Keratinocyte (primary cell): ENCODE results near the gene CCDC85C. TPM values are rescaled to one million over a fixed set of nuclear protein-coding genes. Genes with fewer than 3 reads are reported as not detected.

Source experiments
- DNase-seq: peaks from one replicate; pipeline ENCODE4 v3.0.0-alpha.2; 2011; ENCODE audit warnings: low read depth, missing footprints, low spot score
- FAIRE-seq: peaks from 2 replicates; lab custom pipeline; 2011; peaks lifted over from hg19 to GRCh38; lab: Jason Lieb, UNC
- H2AFZ ChIP-seq: 2 replicates; pipeline ENCODE4 v1.6.0; 2012; ENCODE audit warnings: low read length, control low read depth, inconsistent platforms; ENCODE audit not compliant: control insufficient read depth
- H3K27ac ChIP-seq: 2 replicates; pipeline ENCODE4 v1.5.1; 2011; ENCODE audit warnings: low read length; ENCODE audit not compliant: control insufficient read depth, insufficient read depth
- H3K27me3 ChIP-seq: 3 replicates; pipeline ENCODE4 v1.6.0; 2011; ENCODE audit warnings: low read length; ENCODE audit not compliant: control insufficient read depth, insufficient read depth; ENCODE audit errors: extremely low read depth
- H3K36me3 ChIP-seq, 2 experiments: 2 replicates in 1 of 2; 3 replicates in 1 of 2; pipeline ENCODE4 v1.5.1; 2011; ENCODE audit warnings: low read length in 2 of 2, mild to moderate bottlenecking in 1 of 2; ENCODE audit not compliant: control insufficient read depth in 2 of 2, insufficient read depth in 2 of 2; ENCODE audit errors: extremely low read depth in 1 of 2
- H3K4me1 ChIP-seq: 3 replicates; pipeline ENCODE4 v1.5.1; 2011; ENCODE audit warnings: low read length; ENCODE audit not compliant: control insufficient read depth, insufficient read depth; ENCODE audit errors: extremely low read depth
- H3K4me2 ChIP-seq: 3 replicates; pipeline ENCODE4 v1.6.0; 2011; ENCODE audit warnings: low read depth, low read length; ENCODE audit not compliant: control insufficient read depth, insufficient read depth; ENCODE audit errors: extremely low read depth
- H3K4me3 ChIP-seq, 3 experiments: fragments of 200-600 bp in 1 of 3; sonication (generic) in 1 of 3; 2 replicates in 2 of 3; 3 replicates in 1 of 3; pipeline ENCODE4 v1.5.1; 2011 to 2016; ENCODE audit warnings: low read length in 3 of 3, mild to moderate bottlenecking in 3 of 3, control low read depth in 2 of 3, inconsistent platforms in 1 of 3, low read depth in 1 of 3, mixed read lengths in 1 of 3, mixed run types in 1 of 3, moderate library complexity in 1 of 3; ENCODE audit not compliant: control insufficient read depth in 2 of 3, insufficient read depth in 2 of 3; ENCODE audit errors: extremely low read depth in 1 of 3
- H3K79me2 ChIP-seq: 2 replicates; pipeline ENCODE4 v1.6.0; 2012; ENCODE audit warnings: low read length; ENCODE audit not compliant: control insufficient read depth, insufficient read depth
- H3K9ac ChIP-seq: 3 replicates; pipeline ENCODE4 v1.6.0; 2011; ENCODE audit warnings: low read length; ENCODE audit not compliant: control insufficient read depth, insufficient read depth; ENCODE audit errors: extremely low read depth
- H3K9me1 ChIP-seq: 3 replicates; pipeline ENCODE4 v1.6.0; 2011; ENCODE audit warnings: low read length; ENCODE audit not compliant: control insufficient read depth, insufficient read depth; ENCODE audit errors: extremely low read depth
- H3K9me3 ChIP-seq: 2 replicates; pipeline ENCODE4 v1.5.1; 2012; ENCODE audit warnings: low read depth, low read length; ENCODE audit not compliant: control insufficient read depth
- H4K20me1 ChIP-seq: 3 replicates; pipeline ENCODE4 v1.6.0; 2011; ENCODE audit warnings: low read length; ENCODE audit not compliant: control insufficient read depth, insufficient read depth; ENCODE audit errors: extremely low read depth
- EZH2 ChIP-seq: IDR thresholded peaks from one replicate; pipeline ENCODE4 v1.6.1; 2012; ENCODE audit warnings: inconsistent platforms, mild to moderate bottlenecking, low read length, moderate library complexity
- dilution Hi-C: fragments of 300-500 bp; cut with MboI; formaldehyde crosslinking; loops from one replicate; pipeline ENCODE4 v1.7.0; 2020; ENCODE audit warnings: low sequenced_read_pairs; ENCODE audit not compliant: extremely low pct_ligation_motif_present
- polyA plus RNA-seq, 5 experiments: library from polyadenylated mRNA; depleted of rRNA in 3 of 5; stranded (reverse) in 3 of 5; stranded (forward) in 1 of 5; unstranded in 1 of 5; fragments of >200 nt; gene quantifications; 1 replicate in 1 of 5; 2 replicates in 3 of 5; 3 replicates in 1 of 5; pipeline versions ENCODE4 v1.2.1 to v1.2.3, GENCODE V29; 2011 to 2012; ENCODE audit warnings: missing spikeins in 2 of 5, low read depth in 1 of 5, low replicate concordance in 1 of 5
- TF ChIP-seq, protein P1 (sequence below), 3 experiments: IDR thresholded peaks in 1 of 3; conservative IDR thresholded peaks in 1 of 3; optimal IDR thresholded peaks in 1 of 3; 2 replicates in 2 of 3; 3 replicates in 1 of 3; pipeline versions ENCODE3 to v1.5.1; 2011; ENCODE audit warnings: low read length in 3 of 3, mild to moderate bottlenecking in 3 of 3, moderate library complexity in 2 of 3, control low read depth in 1 of 3, inconsistent platforms in 1 of 3; ENCODE audit not compliant: insufficient read depth in 2 of 3; ENCODE audit errors: extremely low read depth in 1 of 3

CCDC85C gene
- polyA plus RNA-seq, 1 donor (not counting 4 experiments of a cell fraction or from before 2014, with no cell fraction given), result 13.2 TPM

DNA sequence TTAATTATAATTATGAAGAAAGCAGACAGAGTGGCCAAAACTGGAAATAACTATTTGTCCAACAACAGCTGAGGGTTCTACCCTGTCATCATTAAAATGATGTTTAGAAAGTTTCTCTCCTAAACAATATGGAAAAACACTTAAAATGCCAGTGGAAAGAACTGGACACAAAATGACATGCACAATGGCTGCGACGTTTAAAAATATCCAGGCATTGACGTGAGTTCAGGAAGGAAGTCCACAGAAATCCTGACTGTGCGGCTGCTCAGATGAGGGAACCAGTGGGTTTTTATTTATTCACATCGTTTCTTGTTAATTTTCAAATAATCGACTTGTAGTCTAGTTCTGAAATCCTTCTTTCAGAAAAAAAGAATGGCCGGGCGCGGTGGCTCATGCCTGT lies 64.5 kb downstream of the CCDC85C start:
- H3K9ac ChIP-seq, result no peak overlapping the region
- peaks cover 0 to 8% of the 10 kb centered on the region in 2 experiments for H3K36me3 ChIP-seq
- H3K27ac ChIP-seq, result no peak overlapping the region
- no peaks in the 10 kb centered on the region for H3K27me3 ChIP-seq
- H2AFZ ChIP-seq, result no peak overlapping the region
- H3K4me3 ChIP-seq, result no peak overlapping the region
- peaks cover 8% of the 10 kb centered on the region for H3K9me1 ChIP-seq
- TF ChIP-seq EZH2, result no peak
- H3K4me1 ChIP-seq, result peaks cover 25% of the 10 kb centered on the region
- dilution Hi-C loops, result no loop called here
- H3K4me2 ChIP-seq, result no peak overlapping the region
- FAIRE-seq (no peak), DNase-seq (no peak)
- H4K20me1 ChIP-seq, result peaks cover 29% of the 10 kb centered on the region
- no peaks in the 10 kb centered on the region for H3K9me3 ChIP-seq
- peaks cover 85% of the 10 kb centered on the region for H3K79me2 ChIP-seq

DNA sequence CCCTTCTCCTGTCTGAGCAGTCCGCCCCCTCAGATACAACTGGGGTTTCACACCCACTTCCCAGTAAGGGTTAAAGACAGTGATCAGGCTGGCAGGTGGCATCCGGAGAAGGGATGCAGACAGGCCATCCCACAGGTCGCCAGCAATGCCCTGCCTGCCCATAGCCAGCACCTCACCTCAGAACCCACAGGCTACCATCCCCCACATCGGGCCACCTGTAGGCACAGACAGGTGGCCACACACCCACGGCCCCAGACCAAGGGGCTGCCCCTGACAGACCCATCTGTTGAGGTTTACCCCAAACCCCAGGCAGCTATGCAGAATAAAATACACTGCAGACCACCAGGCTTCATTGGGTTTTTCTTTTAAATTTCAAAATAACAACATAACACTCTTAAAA lies 65.3 kb downstream of the CCDC85C start:
- no peak for TF ChIP-seq EZH2
- TF ChIP-seq, protein P1, sequence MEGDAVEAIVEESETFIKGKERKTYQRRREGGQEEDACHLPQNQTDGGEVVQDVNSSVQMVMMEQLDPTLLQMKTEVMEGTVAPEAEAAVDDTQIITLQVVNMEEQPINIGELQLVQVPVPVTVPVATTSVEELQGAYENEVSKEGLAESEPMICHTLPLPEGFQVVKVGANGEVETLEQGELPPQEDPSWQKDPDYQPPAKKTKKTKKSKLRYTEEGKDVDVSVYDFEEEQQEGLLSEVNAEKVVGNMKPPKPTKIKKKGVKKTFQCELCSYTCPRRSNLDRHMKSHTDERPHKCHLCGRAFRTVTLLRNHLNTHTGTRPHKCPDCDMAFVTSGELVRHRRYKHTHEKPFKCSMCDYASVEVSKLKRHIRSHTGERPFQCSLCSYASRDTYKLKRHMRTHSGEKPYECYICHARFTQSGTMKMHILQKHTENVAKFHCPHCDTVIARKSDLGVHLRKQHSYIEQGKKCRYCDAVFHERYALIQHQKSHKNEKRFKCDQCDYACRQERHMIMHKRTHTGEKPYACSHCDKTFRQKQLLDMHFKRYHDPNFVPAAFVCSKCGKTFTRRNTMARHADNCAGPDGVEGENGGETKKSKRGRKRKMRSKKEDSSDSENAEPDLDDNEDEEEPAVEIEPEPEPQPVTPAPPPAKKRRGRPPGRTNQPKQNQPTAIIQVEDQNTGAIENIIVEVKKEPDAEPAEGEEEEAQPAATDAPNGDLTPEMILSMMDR (optimal IDR thresholded peaks at IDR 0.05 in 1 of 3, IDR thresholded peaks at IDR 0.05 in 1 of 3, conservative IDR thresholded peaks at IDR 0.05 in 1 of 3; ENCODE audit: extremely low read depth in 1 of 3, insufficient read depth in 2 of 3, low read length in 3 of 3), result no peak
- no peaks in the 10 kb centered on the region for H3K9me3 ChIP-seq
- no peak overlapping the region for H3K4me2 ChIP-seq
- no peak overlapping the region for H3K4me3 ChIP-seq
- no peak overlapping the region for H2AFZ ChIP-seq
- H3K9me1 ChIP-seq, result peaks cover 8% of the 10 kb centered on the region
- dilution Hi-C loops, result no loop called here
- no peak overlapping the region for H3K27ac ChIP-seq
- peaks cover 26% of the 10 kb centered on the region for H4K20me1 ChIP-seq
- peaks cover 0 to 8% of the 10 kb centered on the region in 2 experiments for H3K36me3 ChIP-seq
- peaks cover 79% of the 10 kb centered on the region for H3K79me2 ChIP-seq
- no peak for FAIRE-seq
- DNase-seq, result no peak
- no peaks in the 10 kb centered on the region for H3K27me3 ChIP-seq
- peaks cover 25% of the 10 kb centered on the region for H3K4me1 ChIP-seq
- no peak overlapping the region for H3K9ac ChIP-seq

DNA sequence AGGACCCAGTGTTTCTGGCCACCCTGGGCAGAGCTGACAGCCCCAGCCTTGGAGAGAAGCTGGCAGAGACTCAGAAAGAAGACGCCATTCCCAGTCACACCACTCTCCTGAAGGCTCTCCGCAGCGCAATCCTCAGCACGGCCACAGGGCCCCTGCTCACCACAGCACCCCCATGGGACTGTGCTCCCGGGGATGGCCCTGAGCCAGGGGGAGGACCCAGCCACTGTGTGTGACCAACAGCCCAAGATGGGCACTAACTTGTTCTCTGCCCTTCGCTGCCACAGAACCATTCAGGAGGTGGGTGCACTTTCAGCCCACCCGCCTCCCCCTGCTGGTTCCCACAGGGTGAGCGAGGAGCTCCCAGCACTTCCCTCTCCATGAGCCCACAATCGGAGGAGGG lies 65.7 kb downstream of the CCDC85C start:
- H3K4me2 ChIP-seq, result no peak overlapping the region

More for the DNA sequence above, 65.7 kb downstream of the CCDC85C start:
- dilution Hi-C loops, result no loop called here
- FAIRE-seq, result no peak
- H3K27me3 ChIP-seq, result no peaks in the 10 kb centered on the region
- no peak overlapping the region for H3K27ac ChIP-seq
- H2AFZ ChIP-seq, result no peak overlapping the region
- H3K9ac ChIP-seq, result no peak overlapping the region
- peaks cover 22% of the 10 kb centered on the region for H4K20me1 ChIP-seq
- H3K4me3 ChIP-seq, result no peak overlapping the region
- DNase-seq, result no peak
- peaks cover 25% of the 10 kb centered on the region for H3K4me1 ChIP-seq
- no peaks in the 10 kb centered on the region for H3K9me3 ChIP-seq
- TF ChIP-seq EZH2, result no peak
- TF ChIP-seq, protein P1 (optimal IDR thresholded peaks at IDR 0.05 in 1 of 3, IDR thresholded peaks at IDR 0.05 in 1 of 3, conservative IDR thresholded peaks at IDR 0.05 in 1 of 3; ENCODE audit: extremely low read depth in 1 of 3, insufficient read depth in 2 of 3, low read length in 3 of 3), result no peak
- H3K9me1 ChIP-seq, result peaks cover 8% of the 10 kb centered on the region
- H3K36me3 ChIP-seq, result peaks cover 0 to 8% of the 10 kb centered on the region in 2 experiments
- H3K79me2 ChIP-seq, result peaks cover 76% of the 10 kb centered on the region
